Central memory CD4-positive, alpha-beta T cell (primary cell): ENCODE measurements around the gene RHOBTB1.

Source experiments
- DNase-seq: peaks from one replicate; pipeline ENCODE4 v3.0.0; 2022

RHOBTB1 gene

DNA sequence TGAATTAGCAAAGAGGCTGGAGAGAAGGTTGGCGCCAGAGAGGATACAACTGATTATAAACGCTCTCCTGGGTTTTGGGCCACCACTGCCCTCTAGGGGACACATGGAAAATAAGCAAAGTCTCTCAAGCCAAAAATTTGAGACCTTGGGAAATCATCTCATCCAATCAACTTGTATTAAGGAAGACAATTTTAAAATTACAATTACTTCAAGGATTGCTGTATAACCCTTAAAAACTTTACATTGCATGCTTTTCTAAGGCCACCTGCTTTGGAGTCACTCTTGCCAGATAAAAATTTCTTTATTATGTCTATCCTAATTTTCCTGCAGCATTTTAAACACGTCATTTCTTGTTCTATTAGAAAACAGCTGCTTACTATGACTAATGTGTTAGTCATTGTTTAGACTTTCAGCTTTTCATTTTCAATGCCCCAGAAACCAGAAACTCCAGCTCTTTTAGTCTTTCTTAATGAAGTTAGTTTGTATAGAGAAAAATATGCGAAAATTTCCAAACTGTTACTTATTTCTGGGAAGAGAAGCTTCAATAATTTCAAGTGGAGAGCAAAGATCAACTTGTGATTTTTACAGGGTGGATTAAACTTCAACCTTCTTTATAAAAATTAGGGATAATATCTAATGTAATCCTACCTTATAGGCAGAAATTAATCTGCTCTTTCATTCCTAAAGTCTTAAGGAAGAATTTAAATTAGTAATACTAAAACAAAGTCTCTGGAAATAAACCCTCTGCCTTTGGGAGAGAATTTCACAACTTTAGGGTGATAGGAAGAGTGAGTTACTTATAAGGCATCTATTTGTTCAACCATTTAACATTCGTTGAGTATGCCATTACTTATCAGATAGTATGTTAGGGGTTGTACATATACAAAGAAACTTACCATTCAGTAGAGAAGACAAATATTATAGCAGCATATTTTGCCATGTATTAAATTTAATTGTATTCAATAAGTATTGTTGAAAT, 20.6 kb upstream of the RHOBTB1 start:
- peak; percentile 24 for DNase-seq

- no peak for DNase-seq
Measured at GRCh38 chr10:60963441-60964256, 19.7 kb upstream of the RHOBTB1 start.

- no peak for DNase-seq
Measured at GRCh38 chr10:60962946-60963345, 19.0 kb upstream of the RHOBTB1 start.

DNA sequence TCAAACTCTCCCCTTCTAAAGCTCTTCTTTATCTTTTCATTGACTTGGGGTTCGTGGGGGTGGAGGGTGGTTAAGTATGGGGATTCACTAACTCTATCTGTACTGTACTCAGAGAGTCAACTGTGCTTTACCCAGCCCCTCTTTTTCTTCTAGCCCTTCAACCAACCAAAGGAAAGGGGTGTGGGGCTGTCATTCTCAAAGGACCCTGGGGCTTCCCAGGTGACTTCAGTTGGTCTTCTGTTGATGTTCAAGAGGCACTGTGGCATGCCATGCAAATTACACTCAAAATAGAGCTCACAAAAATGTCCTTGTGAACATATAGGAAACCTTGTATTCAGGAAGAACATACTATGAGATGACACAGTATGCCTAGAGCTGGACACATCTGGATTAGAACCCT, 16.9 kb upstream of the RHOBTB1 start:
- DNase-seq: no peak

DNA sequence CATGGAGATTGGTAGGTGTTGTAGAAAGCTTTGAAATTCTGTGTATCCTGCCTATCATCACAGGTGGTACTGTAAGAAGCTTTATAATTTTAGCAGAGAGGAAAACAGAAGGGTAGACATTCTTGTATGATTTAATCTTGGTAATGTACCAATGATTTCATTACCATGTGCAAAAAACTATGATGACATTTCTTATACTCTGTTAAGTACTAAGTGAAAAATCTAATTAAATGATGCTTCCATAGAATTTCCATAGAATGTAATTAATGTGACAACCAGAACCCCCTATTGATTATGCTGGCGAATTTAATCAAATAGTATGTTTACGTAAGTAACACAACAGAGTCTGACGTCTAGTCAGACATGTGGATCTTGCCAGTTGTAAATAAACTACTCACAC, 16.0 kb upstream of the RHOBTB1 start:
- DNase-seq: no peak

DNA sequence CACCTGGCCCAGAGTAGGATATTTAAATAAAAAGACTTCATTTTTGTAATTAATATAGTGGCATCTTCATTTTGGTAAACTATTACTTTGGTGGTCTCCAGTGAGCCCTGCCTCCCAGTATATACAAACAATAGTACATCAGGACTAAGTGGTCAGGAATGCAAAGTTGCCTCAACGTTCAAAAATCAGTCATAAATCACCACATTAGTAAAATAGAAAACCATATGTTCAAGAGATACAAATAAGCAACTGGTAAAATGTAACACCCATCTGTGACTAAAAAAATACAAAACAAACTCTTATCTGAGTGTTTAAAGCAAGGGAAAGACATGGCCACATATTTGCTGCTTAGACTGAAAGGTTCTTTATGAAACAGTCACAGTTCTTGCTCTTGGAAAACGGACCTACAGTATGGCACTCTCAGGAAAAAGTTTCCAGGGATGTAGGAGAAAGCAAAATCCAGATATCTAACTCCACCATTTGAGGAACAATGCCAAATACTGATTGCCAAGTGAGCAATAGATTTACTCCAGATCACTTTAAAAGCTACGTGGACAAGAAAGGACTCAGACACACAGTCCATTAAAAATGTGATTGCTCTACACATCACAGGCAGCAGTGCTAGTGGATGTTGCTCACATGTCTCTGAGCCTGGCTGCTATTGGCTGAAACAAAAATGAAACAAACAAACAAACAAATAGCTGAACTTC, 15.1 kb upstream of the RHOBTB1 start:
- no peak for DNase-seq

DNA sequence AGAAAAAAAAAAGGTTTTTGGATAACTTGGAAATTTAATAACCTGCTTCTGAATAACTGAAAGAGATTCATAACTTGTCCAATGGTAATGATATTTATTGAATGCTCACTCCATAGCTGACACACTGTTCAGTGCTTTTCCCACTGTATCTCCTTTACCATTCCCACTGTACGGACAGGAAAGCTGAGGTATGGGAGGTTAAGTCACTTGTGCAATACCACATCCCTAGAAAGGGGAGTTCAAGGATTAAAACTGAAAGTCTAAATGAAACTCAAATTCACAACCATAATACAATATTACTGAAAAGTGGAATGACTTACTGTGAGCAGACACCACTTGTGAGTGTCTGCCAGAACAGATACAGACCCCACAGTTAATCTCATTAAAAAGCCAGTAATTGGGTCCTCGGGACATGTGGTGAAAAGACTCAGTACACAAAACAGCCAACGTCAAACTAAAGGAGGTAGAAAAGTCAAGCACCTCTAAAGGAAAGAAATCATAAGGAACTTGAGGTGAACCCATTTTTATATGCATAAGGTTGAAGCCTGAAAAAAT, 13.8 kb upstream of the RHOBTB1 start:
- DNase-seq: no peak

GRCh38 chr10:60955957-60956425, 12.0 kb upstream of the RHOBTB1 start:
- no peak for DNase-seq

- DNase-seq: no peak
Measured at GRCh38 chr10:60955316-60955715, 11.3 kb upstream of the RHOBTB1 start.

- DNase-seq: no peak
Measured at GRCh38 chr10:60954035-60954434, 10.1 kb upstream of the RHOBTB1 start.

DNA sequence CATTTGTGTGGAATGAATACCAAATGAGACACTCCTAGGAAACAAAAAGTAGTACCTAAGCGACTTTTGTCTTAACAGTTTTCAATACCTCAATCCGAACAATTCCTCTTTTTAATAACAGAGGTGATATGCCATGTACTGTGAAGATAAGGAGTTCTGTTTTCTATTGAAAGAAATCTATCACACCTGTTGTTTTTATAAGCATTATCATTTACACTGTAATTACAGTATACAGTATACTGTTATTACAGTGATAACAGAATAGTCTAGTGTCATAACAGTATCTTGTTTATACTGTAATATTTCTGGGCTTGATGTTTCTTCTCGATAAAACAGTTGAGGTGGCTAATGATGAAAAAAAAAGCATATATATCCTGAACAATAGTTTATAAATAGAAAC, 9.4 kb upstream of the RHOBTB1 start:
- DNase-seq: no peak

DNA sequence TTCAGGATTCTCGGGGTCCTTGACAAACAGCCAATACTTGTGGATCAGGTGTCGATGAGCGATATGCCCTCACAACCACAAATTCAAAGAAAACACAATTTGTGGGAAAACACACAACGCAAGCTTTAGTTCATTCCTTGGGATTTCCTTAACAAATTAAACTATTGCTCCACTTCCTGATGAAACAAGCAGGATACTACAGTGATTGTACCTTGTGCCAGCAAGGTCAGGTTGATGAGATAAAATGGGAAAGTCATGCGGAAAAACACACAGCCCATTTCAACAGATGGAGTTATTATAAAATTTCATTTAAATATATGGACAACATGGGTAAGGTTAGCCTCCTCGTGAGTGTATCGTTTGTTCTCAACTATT, 8.8 kb upstream of the RHOBTB1 start:
- DNase-seq: no peak

GRCh38 chr10:60952067-60952845, 8.3 kb upstream of the RHOBTB1 start:
- no peak for DNase-seq

GRCh38 chr10:60951272-60951724, 7.3 kb upstream of the RHOBTB1 start:
- no peak for DNase-seq

- no peak for DNase-seq
Measured at GRCh38 chr10:60950300-60950699, 6.3 kb upstream of the RHOBTB1 start.

- DNase-seq: no peak
Measured at GRCh38 chr10:60948851-60949250, 4.9 kb upstream of the RHOBTB1 start.

DNA sequence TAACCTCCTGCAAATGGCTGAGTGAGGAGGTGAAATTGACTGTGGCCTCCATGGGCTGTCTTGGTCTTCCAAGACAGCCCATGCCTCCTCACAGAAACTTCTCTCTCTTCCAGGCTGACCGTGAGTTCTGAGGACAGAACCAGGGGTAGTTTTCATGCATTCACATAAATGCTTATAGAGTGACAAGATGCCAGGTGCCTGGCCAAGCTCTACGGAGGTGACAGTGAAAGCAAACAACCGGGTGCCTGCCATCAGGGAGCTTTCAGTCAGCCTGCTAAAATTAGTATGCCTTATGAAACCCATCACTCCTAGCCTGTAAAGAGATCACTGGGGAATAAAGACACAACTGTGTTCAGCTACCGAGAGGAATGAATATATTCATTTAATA, 919 bp upstream of the RHOBTB1 start:
- no peak for DNase-seq

DNA sequence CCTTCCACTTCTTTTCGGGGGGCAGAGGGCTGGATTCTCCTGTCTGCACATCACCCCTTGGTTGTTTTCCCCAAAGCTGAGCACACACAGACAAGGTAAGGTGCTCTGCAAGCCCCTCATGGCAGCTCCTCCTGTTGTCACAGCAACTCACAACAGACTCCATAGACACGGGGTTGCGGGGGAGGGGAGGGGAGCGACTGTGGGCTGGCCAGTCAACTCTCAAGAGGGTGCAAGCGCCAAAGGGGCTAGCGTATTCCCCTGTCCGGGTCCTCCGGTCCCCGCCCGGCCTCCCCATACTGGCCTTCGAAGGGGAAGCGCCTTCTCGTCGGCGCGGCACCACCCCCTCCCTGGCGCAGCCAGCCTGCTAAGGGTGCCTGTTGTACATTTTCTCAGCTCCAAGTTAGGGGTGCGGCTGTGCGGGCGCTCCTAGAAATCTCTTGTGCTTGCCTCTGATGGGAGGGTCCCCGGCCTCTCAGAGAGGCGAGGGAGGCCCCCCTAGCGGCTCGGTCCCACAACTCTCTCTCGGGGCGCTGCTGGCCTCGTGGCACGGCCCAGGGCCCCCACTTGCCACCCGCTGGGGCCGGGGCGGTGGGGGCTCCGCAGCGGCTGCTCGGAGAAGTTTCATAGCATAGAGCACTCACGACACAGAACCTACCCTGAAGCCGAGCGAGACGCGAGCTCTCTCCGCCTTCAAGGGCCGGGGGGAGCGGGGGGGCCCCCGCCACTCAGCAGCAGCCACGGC, 498 bp downstream of the RHOBTB1 start:
- no peak for DNase-seq

DNA sequence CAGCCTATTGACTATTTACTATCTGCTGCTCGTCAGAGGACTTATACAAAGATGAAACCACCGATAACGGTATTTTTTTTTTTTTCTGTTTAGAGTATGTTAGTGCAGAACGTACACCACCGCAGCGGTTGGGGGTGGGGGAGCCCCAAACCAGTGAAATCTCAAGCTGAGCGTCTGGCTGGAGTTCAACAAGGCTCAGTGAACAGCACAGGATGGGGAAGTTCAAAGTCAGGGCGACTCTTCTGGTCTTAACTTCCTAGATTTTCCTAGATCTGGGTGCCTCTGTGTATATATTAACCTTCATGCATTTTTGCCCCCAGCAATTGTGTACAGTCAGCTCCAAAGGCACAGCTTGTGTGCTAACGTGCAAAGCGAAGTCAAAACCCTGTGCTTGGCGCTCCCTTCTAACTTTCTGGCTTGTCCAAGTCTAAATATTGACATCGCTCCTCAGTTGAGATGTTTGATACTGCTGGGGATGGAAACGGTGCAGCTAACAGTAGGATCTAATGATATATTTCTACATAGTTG, 1.1 kb downstream of the RHOBTB1 start:
- no peak for DNase-seq

DNA sequence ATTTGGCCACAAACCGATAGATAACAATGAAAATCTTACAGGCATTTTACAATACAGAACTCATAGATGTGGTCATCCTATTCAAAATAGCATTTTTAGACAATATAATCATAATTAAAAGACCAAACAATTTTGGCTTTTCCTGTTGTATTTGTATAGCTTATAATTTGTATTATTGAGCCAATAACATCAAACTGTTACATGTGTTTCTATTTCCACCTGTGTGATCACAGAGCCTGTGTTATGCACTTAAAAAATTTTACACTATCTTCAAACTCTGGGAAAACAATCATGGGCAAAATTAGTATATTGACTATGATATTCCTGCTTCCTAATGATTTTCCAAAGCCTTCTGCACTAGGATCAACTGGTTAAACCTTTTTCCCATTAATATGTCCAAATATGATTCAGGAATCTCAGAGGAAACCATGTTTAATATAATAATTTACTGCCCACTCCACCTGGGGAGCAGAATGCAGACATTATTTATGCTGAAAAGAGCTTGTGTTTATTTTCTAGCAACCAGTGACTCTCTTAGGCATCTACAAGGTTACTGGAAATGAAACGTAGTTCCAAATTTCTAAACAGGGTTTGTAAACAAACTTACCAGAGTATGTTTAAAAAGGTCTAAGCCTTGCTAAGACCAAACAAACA, 1.7 kb downstream of the RHOBTB1 start:
- no peak for DNase-seq
